ENCODE data around the gene APC2. TPM values are rescaled to one million over a fixed set of nuclear protein-coding genes. Genes with fewer than 3 reads are reported as not detected.
A peak's percentile ranks its signal among the peaks of the same experiment; 100 is the strongest.

The APC2 gene
- total RNA-seq, 1 experiment from 2014 or later = 1.4 TPM

DNA sequence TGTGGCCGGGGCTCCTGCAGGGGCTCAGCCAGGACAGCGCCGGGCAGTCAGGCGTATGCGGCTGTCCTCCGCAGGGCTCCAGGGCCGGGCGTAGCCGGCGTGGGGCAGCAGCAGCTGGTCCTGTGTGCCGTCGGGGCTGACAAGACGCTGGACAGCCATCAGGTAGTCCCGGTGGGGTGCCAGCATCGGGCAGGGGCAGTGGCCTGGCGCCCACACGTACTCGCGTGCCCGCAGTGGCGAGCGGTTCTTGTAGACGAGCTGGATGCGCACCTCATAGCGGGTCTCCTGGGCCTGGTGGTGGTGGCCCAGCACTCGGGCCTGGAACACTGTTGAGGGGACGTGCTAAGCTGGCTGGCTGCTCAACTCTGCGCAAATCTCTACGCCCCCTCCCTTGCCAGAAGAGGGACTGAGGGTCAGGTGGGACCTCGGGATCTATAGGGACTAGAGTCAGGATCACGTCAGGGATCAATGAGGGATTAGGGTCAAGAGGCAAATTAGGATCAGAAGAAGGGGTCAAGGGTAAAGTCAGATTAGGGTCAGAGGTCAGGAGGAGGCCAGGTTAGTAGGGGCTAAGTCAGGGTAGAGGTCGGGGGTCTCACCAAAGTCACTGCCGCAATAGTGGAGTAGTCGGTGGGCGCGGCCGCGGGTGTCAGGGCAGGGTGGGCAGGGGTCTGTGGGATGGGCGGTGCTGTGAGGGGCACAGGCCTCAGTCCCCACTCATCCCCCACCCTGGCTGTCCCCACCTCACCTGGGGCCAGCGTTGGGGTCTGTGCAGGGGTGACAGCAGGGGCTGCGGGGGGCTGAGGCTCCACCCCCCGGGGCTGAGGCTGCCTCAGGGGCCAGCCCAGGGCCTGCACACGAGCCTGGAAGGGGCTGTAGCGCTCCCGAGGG, 56.3 kb downstream of the APC2 start:
- H3K27me3 ChIP-seq (ENCODE audit: low read length) = no peaks in the 10 kb centered on the region
- H3K9ac ChIP-seq (ENCODE audit: low read length) = no peak overlapping the region
- H3K4me3 ChIP-seq (ENCODE audit: low read length) = no peak overlapping the region
- H3K27ac ChIP-seq (ENCODE audit: low read length) = no peak overlapping the region
- no peak overlapping the region for H3K4me2 ChIP-seq (ENCODE audit: low read length)
- no peak overlapping the region for H2AFZ ChIP-seq (ENCODE audit: low read length)
- no peaks in the 10 kb centered on the region for H3K9me2 ChIP-seq (replicated peaks; ENCODE audit: low read length)
- H3K4me1 ChIP-seq (ENCODE audit: insufficient read depth, low read length) = no peaks in the 10 kb centered on the region; the same call in 1 of the 2 replicates
- ATAC-seq (no peak), DNase-seq (no peak)
- H3K9me3 ChIP-seq (ENCODE audit: low read length) = no peaks in the 10 kb centered on the region
- BruUV-seq (replicated peaks) = no TSS peak
- H3K36me3 ChIP-seq (ENCODE audit: low read depth, low read length) = no peaks in the 10 kb centered on the region
- H3K79me2 ChIP-seq (ENCODE audit: low read length) = no peaks in the 10 kb centered on the region
- ChIA-PET CTCF (no interaction called here), POLR2A (ENCODE audit: unreplicated experiment) (no interaction called here)
- H3F3A ChIP-seq (ENCODE audit: low read length, unreplicated experiment) = no peaks in the 10 kb centered on the region
- intact Hi-C loops (cut with micrococcal nuclease) = no loop called here
- TF ChIP-seq EZH2 (IDR thresholded peaks at IDR 0.05; ENCODE audit: low read length, unreplicated experiment) (no peak), EZH2phosphoT487 (IDR thresholded peaks at IDR 0.05; ENCODE audit: borderline replicate concordance, low read length) (no peak), CTCF (conservative IDR thresholded peaks at IDR 0.05; ENCODE audit: low read depth, low read length) (no peak)
- no peaks in the 10 kb centered on the region for H4K20me1 ChIP-seq (ENCODE audit: low read length)

- Histone ChIP-seq H3K4me2 (ENCODE audit: low read length) (peak overlapping the region; percentile 90; the same call in 1 of the 2 replicates), H3K79me2 (ENCODE audit: low read length) (no peaks in the 10 kb centered on the region), H3K4me3 (ENCODE audit: low read length) (no peak overlapping the region), H4K20me1 (ENCODE audit: low read length) (no peaks in the 10 kb centered on the region), H3K9me2 (replicated peaks; ENCODE audit: low read length) (no peaks in the 10 kb centered on the region), H3F3A (ENCODE audit: low read length, unreplicated experiment) (no peaks in the 10 kb centered on the region), H3K27ac (ENCODE audit: low read length) (peak overlapping the region; percentile 78; the same call in 1 of the 2 replicates), H3K36me3 (ENCODE audit: low read depth, low read length) (no peaks in the 10 kb centered on the region), H2AFZ (ENCODE audit: low read length) (peak overlapping the region; percentile 91; the same call in 1 of the 2 replicates), H3K27me3 (ENCODE audit: low read length) (no peaks in the 10 kb centered on the region), H3K9me3 (ENCODE audit: low read length) (no peaks in the 10 kb centered on the region), H3K9ac (ENCODE audit: low read length) (no peak overlapping the region), H3K4me1 (ENCODE audit: insufficient read depth, low read length) (no peaks in the 10 kb centered on the region; the same call in 1 of the 2 replicates)
- BruUV-seq (replicated peaks) = no TSS peak
- ATAC-seq = no peak
- CTCF ChIA-PET = no interaction called here
- intact Hi-C loops (cut with micrococcal nuclease) = no loop called here
- POLR2A ChIA-PET (ENCODE audit: unreplicated experiment) = no interaction called here
- DNase-seq = no peak
- no peak for TF ChIP-seq CTCF (conservative IDR thresholded peaks at IDR 0.05; ENCODE audit: low read depth, low read length)
- TF ChIP-seq EZH2phosphoT487 (IDR thresholded peaks at IDR 0.05; ENCODE audit: borderline replicate concordance, low read length) = no peak
- no peak for TF ChIP-seq EZH2 (IDR thresholded peaks at IDR 0.05; ENCODE audit: low read length, unreplicated experiment)
These were observed 57.3 kb downstream of the APC2 start for GRCh38 chr19:1507192-1507660.

Measured in PC-3 (cell line).